Astrocyte of the spinal cord (primary cell): Measurements from ENCODE around the gene TNPO1.
"Not testable (repeated sequence)": the region's sequence is repeated elsewhere in the genome, so short reads cannot be mapped to it uniquely, and the experiment has no call there.

Experiments
- DNase-seq: peaks from one replicate; pipeline ENCODE4 v3.0.0; 2011; ENCODE audit warnings: low read depth, low spot score
- H3K4me3 ChIP-seq: 2 replicates; pipeline ENCODE4 v1.5.1; 2011; ENCODE audit warnings: low read depth, mild to moderate bottlenecking, low read length, moderate library complexity
- CTCF ChIP-seq: IDR thresholded peaks from 2 replicates; pipeline ENCODE4 v1.5.1; 2012; ENCODE audit warnings: low read depth, mild to moderate bottlenecking, low read length, inconsistent platforms
- in situ Hi-C: cut with HindIII; loops from 2 replicates; pipeline ENCODE4 v1.10.0; 2017; ENCODE audit warnings: low sequenced_read_pairs

Gene TNPO1

GRCh38 chr5:72799721-72800120 lies 16.7 kb upstream of the TNPO1 start:
- H3K4me3 ChIP-seq, result no peak overlapping the region
- in situ Hi-C loops, result no loop called here
- no peak for DNase-seq
- no peak for TF ChIP-seq CTCF

DNA sequence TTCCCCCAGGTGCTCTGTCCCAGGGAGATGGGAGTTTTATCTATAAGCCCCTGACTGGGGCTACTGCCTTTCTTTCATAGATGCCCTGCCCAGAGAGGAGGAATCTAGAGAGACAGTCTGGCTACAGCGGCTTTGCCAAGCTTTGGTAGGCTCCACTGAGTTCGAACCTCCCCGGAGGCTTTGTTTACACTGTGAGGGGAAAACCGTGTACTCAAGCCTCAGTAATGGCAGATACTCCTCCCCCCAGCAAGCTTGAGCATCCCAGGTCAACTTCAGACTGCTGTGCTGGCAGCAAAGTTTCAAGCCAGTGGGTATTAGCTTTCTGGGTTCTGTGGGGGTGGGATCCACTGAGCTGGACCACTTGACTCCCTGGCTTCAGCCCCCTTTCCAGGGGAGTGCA lies 7.8 kb upstream of the TNPO1 start:
- in situ Hi-C loops, H3K4me3 ChIP-seq, DNase-seq: not testable (repeated sequence)

GRCh38 chr5:72811849-72812248 lies 4.6 kb upstream of the TNPO1 start:
- H3K4me3 ChIP-seq, result no peak overlapping the region
- DNase-seq, result no peak
- TF ChIP-seq CTCF, result no peak
- in situ Hi-C loops, result no loop called here

DNA sequence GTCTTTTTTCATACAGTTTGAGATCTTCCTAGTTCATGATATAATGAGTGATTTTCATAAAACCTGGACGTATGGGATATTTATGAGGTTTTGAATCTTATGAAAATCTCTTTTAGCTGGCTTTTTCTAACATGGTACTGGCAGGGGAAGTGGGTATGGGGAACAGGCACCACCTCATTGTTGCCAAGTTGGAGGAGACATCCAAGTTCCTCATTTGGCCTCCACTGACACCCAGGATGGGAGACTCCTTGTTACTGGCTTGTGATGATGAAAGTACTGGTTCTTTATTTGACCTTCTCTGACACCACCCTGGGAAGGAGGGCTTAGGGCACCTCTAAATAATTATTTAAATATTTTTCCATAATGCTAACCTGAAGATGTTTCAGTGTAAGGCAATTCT lies 4.0 kb upstream of the TNPO1 start:
- in situ Hi-C loops, result no loop called here
- H3K4me3 ChIP-seq, result no peak overlapping the region
- no peak for DNase-seq
- TF ChIP-seq CTCF, result no peak

GRCh38 chr5:72814104-72814503 lies 2.4 kb upstream of the TNPO1 start:
- H3K4me3 ChIP-seq, result no peak overlapping the region
- no peak for DNase-seq
- in situ Hi-C loops, result no loop called here
- no peak for TF ChIP-seq CTCF

GRCh38 chr5:72814864-72815263 lies 1.6 kb upstream of the TNPO1 start:
- DNase-seq, result no peak
- H3K4me3 ChIP-seq, result no peak overlapping the region
- in situ Hi-C loops, result no loop called here
- no peak for TF ChIP-seq CTCF

- no peak for TF ChIP-seq CTCF
- peak; percentile 70 for DNase-seq
- peak overlapping the region; percentile 71 for H3K4me3 ChIP-seq
- in situ Hi-C loops, result no loop called here
Observed at GRCh38 chr5:72815580-72816283, 729 bp upstream of the TNPO1 start.
